ENCODE measurements around the gene ZBED6. TPM values are rescaled to one million over a fixed set of nuclear protein-coding genes. Genes with fewer than 3 reads are reported as not detected.

ZBED6 gene, protein sequence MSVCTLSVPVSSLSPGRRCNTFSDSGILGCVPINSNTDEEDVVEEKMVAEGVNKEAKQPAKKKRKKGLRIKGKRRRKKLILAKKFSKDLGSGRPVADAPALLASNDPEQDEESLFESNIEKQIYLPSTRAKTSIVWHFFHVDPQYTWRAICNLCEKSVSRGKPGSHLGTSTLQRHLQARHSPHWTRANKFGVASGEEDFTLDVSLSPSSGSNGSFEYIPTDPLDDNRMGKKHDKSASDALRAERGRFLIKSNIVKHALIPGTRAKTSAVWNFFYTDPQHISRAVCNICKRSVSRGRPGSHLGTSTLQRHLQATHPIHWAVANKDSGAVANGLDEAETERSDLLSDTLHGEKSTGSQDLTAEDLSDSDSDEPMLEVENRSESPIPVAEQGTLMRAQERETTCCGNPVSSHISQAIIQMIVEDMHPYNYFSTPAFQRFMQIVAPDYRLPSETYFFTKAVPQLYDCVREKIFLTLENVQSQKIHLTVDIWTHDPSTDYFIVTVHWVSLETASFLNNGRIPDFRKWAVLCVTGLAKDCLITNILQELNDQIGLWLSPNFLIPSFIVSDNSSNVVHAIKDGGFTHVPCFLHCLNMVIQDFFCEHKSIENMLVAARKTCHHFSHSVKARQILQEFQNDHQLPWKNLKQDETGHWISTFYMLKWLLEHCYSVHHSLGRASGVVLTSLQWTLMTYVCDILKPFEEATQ (N-terminal part only)
- total RNA-seq = 8.3 and 10.6 TPM in 2 replicates

DNA sequence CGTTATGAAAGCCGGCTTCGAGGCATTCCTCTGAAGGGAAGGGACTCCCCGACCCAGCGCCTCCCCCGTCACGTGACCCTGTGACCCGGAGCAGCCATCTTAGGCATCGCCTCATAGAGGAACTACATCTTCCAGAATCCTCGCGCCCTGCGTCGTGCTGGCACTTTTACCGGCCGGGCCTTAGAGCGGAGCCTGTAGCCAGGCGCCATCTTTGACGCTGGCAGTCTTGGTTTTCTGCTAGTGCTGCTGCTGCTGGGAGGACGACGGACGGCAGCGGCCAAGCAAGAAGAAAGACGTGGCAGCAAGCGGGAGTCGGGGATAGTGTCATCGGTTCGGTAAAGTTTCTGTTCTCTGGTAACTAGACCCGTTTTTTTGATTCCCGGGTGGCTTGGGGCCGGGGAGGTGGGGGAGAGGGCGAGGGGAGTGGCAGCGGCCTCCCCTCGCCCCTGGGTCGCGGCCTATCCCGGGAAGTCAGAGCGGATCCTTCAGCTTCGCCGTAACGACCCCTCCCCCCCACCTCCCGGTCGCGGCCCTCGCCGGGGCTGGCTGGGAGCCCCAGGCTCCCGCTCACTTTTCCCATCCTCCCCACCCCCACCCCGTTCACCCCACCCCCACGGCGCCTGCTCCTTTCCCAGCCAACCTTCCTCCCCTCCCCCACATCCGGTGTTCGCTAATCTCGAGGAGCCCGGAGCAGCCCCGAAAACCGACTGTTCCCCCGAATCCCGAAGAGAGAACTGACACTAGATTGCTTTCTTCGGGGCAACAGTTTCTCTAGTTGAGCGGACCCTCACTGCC, at the start of gene ZBED6, which contains the start of gene ZC3H11A:
ZBED6 (plus strand) TSS at position 183 of the 795 bp plus-strand sequence. CDS start 1,900 bp downstream, outside the sequence.
ZC3H11A (plus strand) TSS at position 183 of the 795 bp plus-strand sequence. CDS start 21,448 bp downstream, outside the sequence.

DNA sequence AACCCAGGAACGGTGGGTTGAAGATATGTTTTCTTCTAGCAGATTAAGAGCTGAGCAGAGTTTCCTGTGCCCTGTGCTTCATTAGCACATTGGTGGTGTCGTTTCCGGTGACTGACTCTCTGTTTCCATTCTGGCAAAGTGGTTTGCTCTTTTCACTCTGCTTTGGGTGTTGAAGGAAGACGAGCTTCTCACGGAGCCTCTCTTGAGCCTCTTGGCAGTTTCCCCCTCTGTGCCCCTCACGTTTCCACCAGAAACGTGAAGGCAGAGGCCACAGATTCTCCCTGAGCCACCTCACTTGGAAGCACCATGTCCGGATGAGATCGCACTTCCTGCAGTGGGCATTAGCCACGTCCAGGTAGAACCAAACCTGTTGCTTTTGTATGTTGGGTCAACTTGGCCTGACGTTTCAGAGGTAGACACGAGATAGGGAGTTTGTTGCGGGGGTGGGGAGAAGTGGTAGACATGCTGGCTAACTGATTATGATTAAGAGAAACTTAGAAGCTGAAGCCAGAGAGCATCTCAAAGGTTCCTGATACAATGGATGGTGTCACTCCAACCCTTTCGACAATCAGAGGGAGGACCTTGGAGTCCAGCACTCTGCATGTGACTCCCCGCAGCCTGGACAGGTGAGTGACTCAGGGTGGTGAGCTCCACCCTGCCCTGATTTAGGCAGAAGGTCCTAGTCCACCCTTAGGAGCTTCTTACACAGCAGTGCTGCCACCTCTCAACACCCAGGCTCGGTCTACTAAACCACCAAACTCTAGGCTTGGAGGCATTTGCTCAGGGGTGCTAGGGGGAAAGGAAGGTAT, 30.2 kb upstream of the ZBED6 start, which contains the start of gene LAX1:
LAX1 (plus strand) TSS at position 155 of the 809 bp plus-strand sequence; CDS start at position 538, 383 bp downstream.

Other genes starting within 250 kb of the ZBED6 start
- 73.5 and 98.8 TPM in 2 replicates for gene ATP2B4, start 168.8 kb upstream of the ZBED6 start, total RNA-seq
- gene LAX1, start 30.4 kb upstream of the ZBED6 start, total RNA-seq = under 0.01 TPM in 1 of 2 replicates, not detected in the other
- gene ZC3H11A, start within 50 bp of the ZBED6 start, total RNA-seq = 76.4 and 79.1 TPM in 2 replicates
- gene SNRPE, start 66.0 kb downstream of the ZBED6 start, total RNA-seq = 44.3 and 57.4 TPM in 2 replicates

Data from tracheal epithelial cell (primary cell).